GM21737 (cell line): ENCODE measurements around the gene FEV.

ENCODE experiments used
- ATAC-seq: cut with Tn5 transposase; IDR thresholded peaks from one replicate; pipeline ENCODE4 v1.9.1; 2021; ENCODE audit warnings: mild to moderate bottlenecking, moderate library complexity; ENCODE audit not compliant: unreplicated experiment

FEV gene

GRCh38 chr2:218985021-218985324, at the start of gene FEV:
Gene FEV (minus strand): TSS chr2:218985184. CDS start chr2:218985075, 109 bp downstream.
- ATAC-seq, result no peak

GRCh38 chr2:219032051-219032745, 47.2 kb upstream of the FEV start:
- no peak for ATAC-seq

- ATAC-seq, result no peak
Observed at GRCh38 chr2:219031005-219031738, 46.2 kb upstream of the FEV start.

- ATAC-seq, result no peak
Observed at GRCh38 chr2:219030177-219030940, 45.4 kb upstream of the FEV start.

DNA sequence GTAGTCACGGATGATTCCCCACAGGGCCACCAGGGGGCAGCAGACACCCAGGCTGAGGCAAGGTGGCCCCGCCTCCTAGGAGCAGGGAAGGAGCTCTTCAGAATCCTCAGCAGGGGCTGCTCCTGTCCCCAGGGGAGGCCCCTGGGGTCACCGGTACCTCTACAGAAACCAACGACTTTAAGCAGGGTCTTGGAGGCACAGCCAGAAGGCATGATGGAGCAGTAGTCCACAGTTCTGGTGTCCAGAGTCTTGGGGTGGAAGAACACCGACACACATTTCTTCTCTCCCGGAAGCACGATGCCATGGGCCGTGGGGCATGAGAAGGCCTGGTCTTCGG, 44.8 kb upstream of the FEV start:
- peak; percentile 75 for ATAC-seq

GRCh38 chr2:219028996-219029828, 44.2 kb upstream of the FEV start:
- ATAC-seq, result no peak

GRCh38 chr2:219028141-219028540, 43.2 kb upstream of the FEV start:
- no peak for ATAC-seq

GRCh38 chr2:219027511-219028055, 42.6 kb upstream of the FEV start:
- no peak for ATAC-seq

- no peak for ATAC-seq
Observed at GRCh38 chr2:219026946-219027345, 42.0 kb upstream of the FEV start.

GRCh38 chr2:219025637-219026585, 40.9 kb upstream of the FEV start:
- no peak for ATAC-seq

DNA sequence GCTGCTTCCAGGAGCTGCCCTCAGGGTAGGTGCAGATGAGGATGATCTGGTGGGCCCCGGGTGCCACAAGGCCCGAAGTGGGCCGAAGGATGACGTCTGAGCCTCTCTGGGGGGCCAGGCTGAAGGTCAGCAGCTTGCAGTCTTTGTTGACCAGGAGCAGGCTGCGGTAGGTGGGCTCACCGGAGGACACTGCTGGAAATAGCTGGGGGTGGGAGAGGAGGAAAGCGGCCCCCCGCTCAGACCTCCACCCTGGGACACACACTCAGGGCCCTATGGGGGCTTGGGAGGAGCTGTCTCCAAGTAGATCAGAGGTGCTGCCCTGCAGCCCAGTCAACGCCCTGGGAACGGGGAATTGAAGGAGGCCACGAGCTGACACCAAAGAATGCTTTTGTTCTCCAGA, 39.1 kb upstream of the FEV start:
- no peak for ATAC-seq

DNA sequence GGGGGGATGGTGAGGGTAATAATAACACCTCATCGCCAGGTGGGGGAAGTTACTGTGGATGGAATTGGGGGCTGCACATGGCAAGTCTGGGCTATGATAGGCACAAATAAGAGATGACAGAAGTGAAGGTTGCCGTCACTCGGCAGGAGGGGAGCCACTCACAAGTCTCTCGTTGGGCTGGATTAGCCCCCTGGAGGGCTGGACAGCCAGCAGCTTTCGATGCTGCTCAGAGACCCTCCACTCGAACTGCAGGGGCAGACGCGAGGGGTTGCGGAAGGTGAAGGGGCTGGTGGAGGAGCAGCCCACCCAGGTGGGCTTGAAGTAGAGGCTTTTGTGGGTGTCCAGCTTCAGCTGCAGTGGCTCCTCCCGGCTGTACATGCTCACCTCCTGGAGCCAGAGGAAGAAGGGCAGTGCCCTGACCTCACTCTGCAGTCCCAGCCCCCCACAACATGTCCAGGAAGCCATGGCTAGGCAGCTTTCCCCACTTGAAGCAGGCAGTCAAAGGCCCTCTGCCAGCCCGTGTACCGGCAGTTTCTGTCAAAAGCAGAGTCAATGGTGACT, 38.1 kb upstream of the FEV start:
- no peak for ATAC-seq

DNA sequence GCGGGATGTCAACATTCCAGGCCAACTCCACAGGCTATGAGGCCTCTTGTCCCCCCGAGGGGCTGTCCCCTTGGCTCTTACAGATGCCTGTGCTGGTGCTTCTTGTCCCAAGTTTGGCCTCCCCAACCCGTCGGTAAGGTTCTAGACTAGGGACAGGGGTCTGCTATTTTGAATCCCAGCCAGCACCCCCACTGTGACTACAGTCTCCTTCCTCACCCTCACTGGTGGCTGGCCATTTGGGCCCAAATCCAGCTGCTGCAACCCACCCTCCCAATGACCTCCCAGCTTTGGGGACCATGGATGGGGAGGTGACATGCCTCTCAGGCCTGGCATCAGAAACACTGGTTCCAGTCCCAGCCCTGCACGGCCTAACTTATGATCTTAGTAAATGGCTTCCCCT, 37.6 kb upstream of the FEV start:
- no peak for ATAC-seq

DNA sequence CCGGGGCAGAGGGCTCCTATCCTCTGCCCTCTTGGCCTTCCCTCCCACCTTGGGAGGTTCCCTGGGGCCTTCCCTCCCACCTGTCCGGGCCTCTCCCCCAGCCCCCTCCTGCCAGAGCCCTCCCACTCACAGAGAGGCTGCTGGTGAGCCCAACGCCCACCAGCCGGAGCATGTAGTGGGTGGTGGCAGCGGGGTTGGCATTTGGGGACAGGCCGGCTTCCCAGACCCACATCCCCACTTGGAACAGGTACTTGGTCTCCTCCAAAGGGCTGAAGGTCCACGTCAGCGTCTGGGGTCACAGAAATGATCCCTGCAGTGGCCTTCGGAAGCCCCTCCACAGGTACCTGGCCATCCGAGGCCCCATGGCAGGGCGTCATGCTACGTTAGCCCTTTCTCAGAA, 37.1 kb upstream of the FEV start:
- ATAC-seq, result no peak

- no peak for ATAC-seq
Observed at GRCh38 chr2:219021591-219021990, 36.6 kb upstream of the FEV start.

GRCh38 chr2:219020604-219021365, 35.8 kb upstream of the FEV start:
- no peak for ATAC-seq

DNA sequence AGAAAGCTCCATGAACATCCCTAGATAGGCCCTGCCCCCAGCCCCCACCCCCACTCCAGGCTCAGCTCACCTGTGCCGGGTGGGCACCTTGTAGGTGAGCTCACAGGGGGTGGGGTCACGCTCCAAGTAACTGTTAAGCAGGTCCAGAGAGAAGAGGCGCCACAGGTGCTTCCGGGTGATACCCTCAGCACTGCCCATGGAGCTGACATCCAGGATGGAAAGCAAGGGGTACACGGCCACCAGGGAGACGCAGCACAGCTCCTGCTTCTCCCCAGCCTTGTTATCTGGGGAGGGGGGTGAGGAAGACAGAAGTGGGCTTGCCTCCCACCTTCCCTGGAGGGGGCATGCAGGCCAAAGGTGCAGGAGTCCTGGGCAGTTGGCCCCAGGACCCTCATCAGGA, 34.5 kb upstream of the FEV start:
- ATAC-seq, result no peak

GRCh38 chr2:219018726-219019125, 33.7 kb upstream of the FEV start:
- ATAC-seq, result no peak

DNA sequence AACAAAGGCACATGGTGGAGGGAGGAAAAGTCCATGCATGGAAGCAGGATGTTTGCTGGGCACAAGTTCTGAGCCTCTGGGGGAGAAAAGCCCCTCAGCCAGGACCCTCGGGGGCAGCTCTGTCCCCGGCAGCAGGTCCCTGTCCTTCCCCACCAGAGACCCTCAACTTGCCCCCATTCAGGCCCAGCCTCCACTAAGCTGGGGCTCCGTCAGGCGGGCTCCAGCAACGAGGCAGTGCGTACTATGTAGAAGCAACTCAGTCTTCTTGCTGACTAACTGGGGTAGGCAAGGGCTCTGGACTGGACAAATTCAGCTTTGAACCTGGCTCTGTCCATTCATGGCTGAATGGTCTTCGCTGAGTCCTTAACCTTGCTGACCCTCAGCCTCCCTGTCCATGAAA, 33.3 kb upstream of the FEV start:
- ATAC-seq, result no peak
